ENCODE measurements around the gene SFMBT1.

DNA sequence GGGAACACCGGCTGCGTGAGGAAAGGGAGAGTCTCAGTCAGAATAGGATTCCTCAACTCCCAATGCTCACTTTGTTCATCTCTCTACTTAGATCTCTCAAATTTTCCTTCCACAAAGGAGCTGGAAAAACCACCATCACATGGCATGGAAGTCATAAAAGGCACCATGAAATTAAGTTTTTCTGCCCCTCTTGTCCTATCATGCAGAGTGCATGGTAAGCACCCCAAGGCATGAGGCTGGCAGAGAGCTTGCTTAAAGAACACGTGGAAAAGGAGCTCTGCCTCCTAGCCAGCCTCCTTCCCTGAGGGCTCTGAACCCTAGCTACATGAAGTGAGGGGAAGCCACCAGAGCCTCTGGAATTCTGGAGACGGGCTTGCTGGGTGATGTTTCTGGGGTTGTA, 166.3 kb downstream of the SFMBT1 start:
- TF ChIP-seq, protein P1, sequence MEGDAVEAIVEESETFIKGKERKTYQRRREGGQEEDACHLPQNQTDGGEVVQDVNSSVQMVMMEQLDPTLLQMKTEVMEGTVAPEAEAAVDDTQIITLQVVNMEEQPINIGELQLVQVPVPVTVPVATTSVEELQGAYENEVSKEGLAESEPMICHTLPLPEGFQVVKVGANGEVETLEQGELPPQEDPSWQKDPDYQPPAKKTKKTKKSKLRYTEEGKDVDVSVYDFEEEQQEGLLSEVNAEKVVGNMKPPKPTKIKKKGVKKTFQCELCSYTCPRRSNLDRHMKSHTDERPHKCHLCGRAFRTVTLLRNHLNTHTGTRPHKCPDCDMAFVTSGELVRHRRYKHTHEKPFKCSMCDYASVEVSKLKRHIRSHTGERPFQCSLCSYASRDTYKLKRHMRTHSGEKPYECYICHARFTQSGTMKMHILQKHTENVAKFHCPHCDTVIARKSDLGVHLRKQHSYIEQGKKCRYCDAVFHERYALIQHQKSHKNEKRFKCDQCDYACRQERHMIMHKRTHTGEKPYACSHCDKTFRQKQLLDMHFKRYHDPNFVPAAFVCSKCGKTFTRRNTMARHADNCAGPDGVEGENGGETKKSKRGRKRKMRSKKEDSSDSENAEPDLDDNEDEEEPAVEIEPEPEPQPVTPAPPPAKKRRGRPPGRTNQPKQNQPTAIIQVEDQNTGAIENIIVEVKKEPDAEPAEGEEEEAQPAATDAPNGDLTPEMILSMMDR (IDR thresholded peaks at IDR 0.05; ENCODE audit: low read depth, low read length, poor library complexity, severe bottlenecking) = no peak
- no peak for TF ChIP-seq EZH2phosphoT487 (IDR thresholded peaks at IDR 0.05; ENCODE audit: borderline replicate concordance, low read length)
